WTC11 (cell line): ENCODE measurements around the gene FLNA.

Experiments used
- TF ChIP-seq, protein P1 (sequence below): fragments of 200-600 bp; IDR thresholded peaks from 2 replicates; pipeline ENCODE4 v1.8.0; 2022; ENCODE audit warnings: antibody characterized with exemption
- TF ChIP-seq, protein P2 (sequence below): sonication (generic); formaldehyde crosslinking; conservative IDR thresholded peaks from 2 replicates; pipeline ENCODE4 v1.8.1; 2022; ENCODE audit warnings: mild to moderate bottlenecking, missing genetic modification reagents

DNA sequence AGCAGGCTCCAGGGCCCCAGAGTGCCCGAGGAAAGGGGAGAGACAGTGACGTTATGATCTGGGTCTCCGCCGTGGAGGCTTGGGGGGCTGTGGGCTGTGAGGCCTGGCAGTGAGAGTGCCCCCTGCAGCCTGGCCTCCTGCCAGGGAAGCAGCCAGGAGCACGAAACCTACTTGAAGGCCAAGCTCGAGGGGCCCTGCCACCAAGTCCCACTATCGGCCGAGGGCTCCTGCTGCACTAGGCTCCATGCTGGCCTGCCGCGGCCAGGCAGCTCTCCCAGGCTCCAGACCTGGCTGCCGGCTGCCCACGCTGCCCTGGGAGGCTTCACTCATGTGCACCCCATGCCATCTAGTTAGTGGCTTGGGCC is 18.7 kb downstream of the FLNA start:
- TF ChIP-seq, protein P1, sequence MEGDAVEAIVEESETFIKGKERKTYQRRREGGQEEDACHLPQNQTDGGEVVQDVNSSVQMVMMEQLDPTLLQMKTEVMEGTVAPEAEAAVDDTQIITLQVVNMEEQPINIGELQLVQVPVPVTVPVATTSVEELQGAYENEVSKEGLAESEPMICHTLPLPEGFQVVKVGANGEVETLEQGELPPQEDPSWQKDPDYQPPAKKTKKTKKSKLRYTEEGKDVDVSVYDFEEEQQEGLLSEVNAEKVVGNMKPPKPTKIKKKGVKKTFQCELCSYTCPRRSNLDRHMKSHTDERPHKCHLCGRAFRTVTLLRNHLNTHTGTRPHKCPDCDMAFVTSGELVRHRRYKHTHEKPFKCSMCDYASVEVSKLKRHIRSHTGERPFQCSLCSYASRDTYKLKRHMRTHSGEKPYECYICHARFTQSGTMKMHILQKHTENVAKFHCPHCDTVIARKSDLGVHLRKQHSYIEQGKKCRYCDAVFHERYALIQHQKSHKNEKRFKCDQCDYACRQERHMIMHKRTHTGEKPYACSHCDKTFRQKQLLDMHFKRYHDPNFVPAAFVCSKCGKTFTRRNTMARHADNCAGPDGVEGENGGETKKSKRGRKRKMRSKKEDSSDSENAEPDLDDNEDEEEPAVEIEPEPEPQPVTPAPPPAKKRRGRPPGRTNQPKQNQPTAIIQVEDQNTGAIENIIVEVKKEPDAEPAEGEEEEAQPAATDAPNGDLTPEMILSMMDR: no peak
- TF ChIP-seq, protein P2, sequence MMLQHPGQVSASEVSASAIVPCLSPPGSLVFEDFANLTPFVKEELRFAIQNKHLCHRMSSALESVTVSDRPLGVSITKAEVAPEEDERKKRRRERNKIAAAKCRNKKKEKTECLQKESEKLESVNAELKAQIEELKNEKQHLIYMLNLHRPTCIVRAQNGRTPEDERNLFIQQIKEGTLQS: no peak
